DOHH2 (cell line): ENCODE measurements around the gene PSMD8.

Experiments used
- CTCF ChIP-seq: fragments of 200-600 bp; sonication (generic); IDR thresholded peaks from one replicate; pipeline ENCODE4 v1.5.1; 2014; ENCODE audit warnings: antibody characterized with exemption, mild to moderate bottlenecking, low read depth, low read length; ENCODE audit not compliant: poor library complexity, severe bottlenecking
- EZH2phosphoT487 ChIP-seq: fragments of 200-600 bp; sonication (generic); IDR thresholded peaks from 2 replicates; pipeline ENCODE4 v1.6.1; 2017; ENCODE audit warnings: borderline replicate concordance, mild to moderate bottlenecking, antibody characterized with exemption, low read length, moderate library complexity, mixed read lengths

DNA sequence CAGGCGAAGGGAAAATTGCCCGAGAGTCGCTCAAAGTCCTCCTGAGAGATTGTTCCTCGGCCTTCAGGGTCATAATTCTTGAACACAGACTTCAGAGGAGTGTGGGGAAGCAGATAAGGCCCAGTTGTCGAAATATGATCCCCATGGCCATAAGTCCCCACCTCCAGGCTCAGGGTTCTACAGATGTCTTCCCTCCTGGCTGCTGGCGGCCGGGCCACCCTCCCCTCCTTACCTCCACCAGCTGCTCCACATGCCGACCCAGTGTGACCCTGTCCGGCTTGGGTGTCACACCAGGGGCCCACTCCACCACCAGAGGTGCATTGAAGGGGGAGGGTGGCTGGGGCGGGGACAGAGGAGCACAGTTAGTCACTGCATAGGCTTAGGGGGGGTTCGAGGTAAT, 38.6 kb downstream of the PSMD8 start:
- TF ChIP-seq CTCF (no peak), EZH2phosphoT487 (no peak)
